CD4-positive, alpha-beta T cell treated with Interleukin-21 for 1 hour (primary cell): ENCODE results near the gene KLKB1.
"Not testable (repeated sequence)": the region's sequence is repeated elsewhere in the genome, so short reads cannot be mapped to it uniquely, and the experiment has no call there.

Source experiments
- DNase-seq: peaks from one replicate; pipeline ENCODE4 v3.0.0-alpha.2; 2020

Gene KLKB1

DNA sequence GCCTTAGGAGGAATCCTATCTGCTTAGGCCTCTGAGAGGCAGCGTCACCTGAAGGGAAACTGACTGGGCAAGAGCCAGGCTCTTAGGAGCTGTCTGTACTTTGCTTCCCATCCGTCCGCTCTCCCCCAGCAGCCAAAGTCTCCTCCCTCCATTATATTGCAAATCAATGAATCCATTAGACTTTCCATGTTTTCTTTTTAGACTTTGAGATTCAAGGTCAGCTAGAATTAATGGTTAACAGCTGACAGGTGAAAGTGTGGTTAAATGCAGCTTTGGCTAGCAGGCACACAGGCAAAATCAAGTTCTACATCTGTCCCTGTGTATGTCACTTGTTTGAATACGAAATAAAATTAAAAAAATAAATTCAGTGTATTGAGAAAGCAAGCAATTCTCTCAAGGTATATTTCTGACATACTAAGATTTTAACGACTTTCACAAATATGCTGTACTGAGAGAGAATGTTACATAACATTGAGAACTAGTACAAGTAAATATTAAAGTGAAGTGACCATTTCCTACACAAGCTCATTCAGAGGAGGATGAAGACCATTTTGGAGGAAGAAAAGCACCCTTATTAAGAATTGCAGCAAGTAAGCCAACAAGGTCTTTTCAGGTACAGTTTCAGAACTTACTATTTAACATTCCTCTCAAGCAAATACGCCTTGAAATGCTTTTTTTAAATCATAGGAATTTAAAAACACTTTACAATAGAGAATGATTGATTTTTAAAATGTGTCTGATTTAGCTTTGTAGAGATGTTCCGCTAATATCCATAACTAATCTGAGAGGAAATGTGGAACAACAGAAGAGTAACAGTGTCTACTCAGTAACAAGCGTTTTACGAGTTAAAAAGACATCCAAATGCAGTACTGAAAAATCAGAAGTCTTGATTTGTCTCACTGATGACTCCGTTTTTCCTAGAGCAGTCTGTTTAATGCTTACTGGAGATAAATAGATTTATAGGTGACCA is 38.7 kb downstream of the KLKB1 start, which contains the start of gene F11:
F11 (plus strand) TSS at position 507 of the 970 bp plus-strand sequence. CDS start 948 bp downstream, outside the sequence.
- DNase-seq, result no peak

DNA sequence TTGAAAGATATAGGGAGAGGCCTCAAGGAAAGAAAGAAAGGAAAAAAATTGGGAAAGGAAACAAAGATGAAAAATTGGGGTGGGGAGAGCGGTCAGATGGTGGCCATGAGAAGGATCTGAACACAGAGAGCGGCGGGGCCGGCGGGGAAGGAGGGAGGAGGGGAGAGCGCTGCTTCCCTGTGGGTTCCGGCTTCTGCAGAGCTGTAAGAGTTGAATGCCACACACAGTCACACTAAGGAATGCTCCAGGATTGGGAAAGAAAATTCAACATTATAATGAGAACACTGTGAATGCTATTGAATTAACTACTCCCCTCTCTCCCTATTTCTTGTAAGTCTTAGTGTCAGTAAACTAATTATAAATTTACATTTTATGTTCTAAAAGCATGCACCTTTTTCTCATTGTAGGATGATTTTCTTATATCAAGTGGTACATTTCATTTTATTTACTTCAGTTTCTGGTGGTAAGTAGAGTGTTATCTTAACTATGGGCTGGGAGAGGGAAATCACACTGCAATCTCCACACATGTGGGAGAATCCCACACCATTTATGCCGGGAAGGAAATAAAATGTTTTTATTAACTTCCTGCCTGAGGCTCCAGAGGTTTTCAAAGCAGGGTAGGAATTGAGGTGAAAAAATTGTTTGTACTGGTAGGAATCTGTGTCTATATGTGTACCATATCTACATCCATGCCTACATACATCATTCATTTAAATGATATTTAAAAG is 39.6 kb downstream of the KLKB1 start:
- DNase-seq, result no peak

DNA sequence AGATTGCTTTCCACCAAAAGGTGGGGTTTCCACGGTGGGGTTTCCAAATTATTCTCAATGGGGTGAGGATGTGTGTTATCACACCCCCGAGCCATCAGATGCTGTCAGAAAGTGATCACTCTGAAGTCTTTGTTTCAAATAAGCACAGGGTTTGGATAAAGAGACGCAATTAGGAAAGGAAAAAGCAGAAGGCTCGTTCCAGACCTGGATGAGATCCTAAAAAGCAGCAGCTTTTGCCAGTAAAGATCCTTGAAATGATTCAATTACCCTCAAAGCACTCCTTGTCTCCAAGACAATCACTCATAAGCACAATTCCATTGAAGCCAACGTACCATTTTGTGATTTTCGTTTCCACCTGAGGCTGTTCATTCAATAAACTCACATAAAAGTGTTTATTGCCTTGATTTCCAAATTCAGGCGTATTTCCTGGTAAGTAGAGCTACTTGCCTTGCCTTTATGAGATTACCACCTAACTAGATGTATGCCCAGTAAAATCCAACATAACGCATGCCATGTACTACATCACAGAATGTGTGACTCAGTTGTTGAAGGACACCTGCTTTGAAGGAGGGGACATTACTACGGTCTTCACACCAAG is 43.9 kb downstream of the KLKB1 start:
- no peak for DNase-seq

DNA sequence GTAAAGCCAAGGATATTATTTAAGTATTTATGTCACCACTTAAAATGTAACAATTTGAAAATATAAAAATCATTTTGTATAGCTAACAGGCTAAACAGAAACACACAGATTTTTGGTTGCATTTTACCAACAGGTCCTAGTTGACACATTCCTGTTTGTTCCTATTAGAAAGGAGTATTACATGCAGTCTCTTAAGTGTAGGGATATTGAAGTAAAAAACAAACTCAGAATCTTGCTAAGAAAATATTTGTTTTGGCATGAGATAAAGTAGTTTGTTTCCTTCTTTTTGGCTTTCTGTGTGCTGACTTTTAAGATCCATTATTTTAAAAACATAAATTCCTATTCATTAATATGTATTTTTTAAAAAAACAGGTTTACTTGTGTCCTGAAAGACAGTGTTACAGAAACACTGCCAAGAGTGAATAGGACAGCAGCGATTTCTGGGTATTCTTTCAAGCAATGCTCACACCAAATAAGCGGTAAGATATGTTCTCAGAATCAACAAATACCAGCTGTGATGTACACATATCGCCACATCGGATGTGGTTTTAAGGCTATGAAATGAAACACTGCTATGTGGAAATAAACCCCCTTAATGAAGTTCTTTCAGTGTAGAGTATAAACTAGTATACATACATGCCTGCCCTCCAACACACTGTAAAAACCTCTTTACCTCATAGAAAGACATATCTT is 45.5 kb downstream of the KLKB1 start:
- DNase-seq, result no peak

DNA sequence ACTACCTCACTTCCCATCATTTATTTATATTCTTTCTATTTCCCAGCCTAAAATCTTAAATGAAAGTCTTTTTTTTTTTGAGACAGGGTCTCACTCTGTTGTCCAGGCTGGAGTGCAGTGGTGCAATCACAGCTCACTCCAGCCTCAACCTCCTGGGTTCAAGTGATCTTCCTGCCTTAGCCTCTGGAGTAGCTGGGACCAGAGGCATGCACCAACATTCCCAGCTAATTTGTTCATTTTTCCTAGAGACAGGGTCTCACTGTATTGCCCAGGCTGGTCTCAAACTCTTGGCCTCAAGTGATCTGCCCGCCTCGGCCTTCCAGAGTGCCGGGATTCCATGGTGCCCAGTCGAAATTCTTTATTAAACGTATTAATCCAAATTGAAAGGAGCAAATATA is 46.1 kb downstream of the KLKB1 start:
- not testable (repeated sequence) for DNase-seq

DNA sequence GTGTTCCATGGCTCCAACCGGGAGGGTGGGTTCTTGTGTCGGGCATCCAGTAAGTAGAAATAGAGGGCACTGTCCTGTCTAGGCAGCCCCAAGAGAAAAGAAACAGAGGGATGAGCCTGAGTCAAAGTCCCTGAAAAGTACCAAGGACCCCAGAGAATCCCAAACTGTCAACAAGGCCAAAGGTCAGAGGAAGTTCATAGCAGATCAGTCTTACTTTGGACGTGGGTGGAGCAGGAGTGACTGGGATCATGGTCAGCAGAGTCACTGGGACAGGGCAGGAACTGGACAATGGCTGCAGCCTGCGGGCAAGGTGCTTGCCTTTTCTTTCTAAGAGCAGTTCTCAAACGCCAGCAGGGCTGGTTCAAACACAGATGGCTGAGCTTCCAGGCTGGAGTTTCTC is 56.0 kb downstream of the KLKB1 start:
- DNase-seq, result no peak

DNA sequence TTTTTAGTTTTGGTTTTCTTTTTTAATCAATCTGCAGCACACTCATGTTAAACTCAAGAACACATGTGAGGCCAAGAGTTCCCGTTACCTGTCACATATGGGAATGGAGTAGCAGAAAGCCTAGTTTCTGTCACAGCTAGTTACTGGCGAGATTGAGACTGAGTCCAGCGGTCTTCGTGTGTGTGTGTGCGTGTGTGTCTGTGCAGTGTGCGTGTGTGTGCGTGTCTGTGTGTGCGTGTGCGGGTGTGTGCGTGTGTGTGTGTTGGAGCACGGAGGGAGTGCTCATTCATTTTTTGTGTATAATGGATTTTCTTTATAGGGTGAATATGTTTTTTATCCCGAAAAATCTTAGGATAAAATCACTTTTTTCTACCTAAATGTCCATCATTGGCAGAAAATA is 57.8 kb downstream of the KLKB1 start:
- no peak for DNase-seq

DNA sequence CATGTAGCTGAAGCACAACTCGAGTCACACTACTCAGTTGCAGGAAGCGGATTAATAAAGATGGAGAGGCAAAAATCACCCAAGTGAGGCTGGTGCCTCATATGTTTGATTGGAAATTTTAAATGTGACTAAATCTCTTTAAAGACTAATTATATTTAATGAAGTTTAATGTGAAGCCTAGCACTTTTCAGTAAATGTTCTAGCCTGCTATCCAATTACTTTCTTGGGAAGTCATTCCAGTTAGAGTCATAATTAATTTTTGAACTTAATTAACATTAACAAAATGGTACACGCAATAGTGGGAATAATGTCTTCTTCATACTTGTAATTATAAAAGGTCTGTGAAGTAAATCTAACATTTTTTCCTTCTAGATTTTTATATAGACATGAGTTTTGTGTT is 59.3 kb downstream of the KLKB1 start:
- DNase-seq, result no peak

DNA sequence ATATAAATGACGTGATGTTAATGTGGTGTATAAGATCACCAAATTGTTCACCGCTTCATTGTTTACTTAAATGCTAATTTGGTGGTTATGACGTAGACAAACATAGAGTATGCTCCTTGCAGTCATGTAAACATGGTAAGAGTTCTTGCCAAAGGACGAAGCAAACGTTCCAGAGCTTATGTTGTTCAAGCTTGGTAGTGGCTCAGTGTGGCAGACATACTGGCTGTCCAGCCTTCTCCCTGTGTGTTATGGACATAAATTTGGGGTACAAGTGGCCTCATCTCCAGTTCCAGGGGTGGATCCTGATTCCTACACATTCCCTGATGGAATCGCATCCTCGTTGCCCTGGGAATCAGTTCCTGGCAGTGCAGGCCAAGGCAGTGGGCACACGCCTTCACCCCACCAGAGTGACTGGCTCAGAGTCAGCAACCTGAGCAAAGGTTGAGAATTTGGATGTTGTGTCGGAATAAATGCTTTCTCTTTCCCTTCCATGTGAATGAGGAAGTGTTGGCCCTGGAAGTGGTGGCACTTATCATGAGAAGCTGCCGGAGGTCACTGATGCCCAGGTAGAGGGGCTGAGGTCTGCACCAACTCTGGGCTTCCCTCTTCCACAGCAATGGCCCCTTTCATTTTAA is 64.1 kb downstream of the KLKB1 start:
- DNase-seq, result no peak

DNA sequence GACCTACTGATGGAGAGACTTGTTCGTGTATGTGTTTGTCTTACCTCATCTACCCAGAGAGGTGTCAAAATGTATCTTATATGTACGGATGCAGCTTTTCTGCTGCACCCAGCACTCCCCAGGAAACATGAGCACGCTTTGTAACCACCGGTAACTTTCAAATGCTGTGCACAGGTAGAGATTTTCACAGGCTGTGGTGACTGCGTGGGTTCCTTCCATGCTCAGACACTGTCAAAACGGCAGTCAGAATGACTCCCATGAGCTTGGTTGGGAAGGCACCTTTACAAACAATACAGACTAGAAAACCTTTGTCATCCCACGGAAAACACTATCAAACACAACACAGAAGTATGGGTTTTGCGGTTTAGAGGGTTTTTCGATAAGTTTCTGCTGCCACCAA is 66.9 kb downstream of the KLKB1 start:
- DNase-seq, result no peak

DNA sequence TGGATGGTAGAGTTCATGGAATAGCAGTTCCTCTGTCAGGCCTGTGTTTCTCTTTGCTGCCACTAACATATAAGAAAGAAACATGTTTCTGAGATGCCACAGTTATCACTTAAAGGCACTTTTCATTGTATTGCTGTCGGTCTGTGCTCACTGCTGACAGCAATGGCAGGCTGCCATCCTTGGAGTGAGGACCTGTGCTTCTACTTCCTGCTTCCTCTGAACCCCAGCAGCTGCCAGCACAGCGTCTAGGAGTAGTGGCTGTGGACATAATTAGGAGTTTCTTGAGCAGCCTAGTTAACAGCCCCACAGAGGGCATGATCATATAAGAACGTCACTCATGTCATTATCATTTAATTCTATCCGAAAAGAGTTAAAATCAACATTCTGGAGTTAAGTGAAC is 69.2 kb downstream of the KLKB1 start:
- DNase-seq, result no peak

DNA sequence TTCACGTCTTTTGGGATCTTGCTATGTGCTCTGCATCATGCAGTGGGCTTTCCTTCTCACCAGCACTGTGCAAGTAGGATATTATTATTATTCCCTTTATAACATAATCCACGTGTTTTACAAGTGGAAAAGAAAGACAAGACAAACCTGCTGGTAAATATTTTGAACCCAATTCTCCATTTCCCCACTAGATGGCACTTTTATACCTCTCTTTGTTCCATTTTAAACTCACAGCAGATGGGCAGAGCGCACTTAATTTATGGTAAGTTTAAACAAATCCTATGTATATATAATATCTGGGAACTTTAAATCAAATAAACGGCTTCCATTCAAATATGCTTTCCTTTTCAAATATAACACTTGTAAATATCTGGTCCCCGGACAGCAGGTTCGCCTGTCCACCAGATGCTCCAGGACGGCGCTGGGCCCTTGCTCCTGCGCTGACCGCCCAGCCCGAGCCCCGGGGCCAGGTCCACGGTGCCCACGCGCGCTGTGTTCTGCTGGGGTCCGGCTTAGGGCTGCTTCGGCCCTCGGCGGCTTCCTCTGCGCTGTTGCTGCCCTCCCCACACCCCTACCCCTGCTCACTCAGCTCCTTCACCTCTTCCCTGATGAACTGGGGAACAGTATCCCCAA is 69.8 kb downstream of the KLKB1 start:
- peak; percentile 26 for DNase-seq

DNA sequence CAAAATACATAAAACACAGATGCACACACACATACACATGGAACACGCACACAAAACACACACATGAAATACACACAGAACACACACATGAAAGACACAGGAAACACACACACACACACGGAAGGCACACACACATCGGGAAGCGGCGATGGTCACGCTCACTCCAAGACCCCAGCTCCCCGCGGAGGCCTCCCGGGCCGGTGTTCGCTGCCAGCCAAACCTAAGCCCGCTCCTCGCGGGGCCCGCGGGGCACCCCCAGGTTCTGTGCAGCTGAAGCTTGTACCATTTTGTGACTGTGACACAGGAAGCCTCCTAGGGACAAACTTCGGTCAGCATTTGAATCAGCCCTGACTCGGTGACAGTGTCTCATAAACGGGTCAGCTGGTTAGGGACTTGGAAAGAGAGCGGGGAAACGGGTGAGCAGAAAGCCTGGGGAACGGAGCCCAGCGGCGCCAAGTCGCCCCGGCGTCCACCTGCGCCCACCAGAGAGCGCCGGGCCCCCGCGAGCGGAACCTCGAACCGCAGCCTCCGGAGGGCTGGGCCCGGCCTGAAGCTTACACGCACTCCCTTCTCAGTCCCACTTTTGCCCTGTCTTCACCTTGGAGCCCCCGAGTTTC is 70.8 kb downstream of the KLKB1 start:
- DNase-seq, result no peak

DNA sequence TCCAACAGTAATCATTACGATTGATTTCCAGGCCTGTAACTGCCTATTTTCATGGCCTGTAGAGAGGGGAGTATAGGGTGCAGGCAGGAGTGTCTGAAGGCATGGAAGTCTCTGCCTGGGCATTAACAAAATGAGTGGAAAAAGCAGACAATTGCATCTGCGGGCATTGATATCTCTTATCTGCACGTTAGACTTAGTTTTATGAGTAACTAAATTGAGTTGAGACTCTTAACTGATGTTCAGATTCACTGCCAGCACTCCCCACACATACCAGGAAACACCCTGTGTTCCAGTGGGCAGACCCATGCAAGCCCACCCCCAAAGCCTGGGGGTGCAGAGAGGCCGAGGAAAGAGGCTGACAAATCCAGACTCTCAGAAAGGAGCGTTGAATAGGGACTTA is 72.0 kb downstream of the KLKB1 start:
- no peak for DNase-seq

DNA sequence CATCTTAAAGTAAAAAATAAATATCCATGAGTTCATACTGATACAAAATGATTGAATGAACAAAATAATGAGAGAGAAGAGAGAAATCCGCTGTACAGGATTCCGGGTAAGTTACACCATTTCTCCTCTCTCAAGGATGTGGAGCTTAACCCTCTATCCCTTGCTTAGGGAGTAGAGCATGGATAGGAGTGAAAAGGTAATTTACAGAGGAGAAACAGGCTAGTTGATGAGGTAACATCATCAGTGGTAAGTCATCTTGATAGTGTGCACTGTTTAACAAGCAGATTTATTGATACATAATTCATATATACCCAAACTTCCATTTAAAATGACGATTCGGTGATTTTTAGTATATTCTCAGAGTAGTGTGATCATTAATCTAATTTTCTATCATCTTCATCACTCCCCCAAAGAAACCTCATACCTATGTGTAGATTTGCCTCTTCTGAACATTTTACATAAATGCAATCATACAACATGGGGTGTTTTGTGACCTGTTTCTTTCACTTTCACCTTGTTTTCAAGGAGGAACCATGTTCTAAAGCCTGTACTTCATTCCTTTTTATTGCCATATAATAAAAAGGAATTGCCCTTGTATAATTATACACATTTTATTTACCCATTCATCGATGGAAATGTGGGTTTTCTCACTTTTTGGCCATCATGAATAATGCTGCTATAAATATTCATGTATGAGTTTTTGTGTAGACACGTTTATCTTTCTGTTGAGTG is 73.5 kb downstream of the KLKB1 start:
- DNase-seq, result no peak

DNA sequence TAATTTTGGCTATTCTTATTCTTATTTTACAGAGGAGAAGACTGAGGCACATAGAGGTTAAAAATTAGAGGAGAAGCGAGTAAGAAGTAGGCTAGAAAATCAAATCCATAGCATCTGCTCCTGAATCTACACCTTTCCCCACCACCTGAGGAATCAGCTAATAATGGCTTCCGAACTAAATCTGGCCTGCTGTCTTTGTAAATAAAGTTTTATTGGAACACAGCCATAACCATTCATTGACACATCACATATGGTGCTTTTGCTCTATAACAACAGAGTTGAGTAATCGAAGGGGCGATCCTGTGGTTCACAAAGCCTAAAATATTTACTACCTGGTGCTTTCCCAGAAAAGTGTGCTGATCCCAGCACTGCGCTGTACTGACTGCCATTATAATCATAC is 76.9 kb downstream of the KLKB1 start:
- no peak for DNase-seq

DNA sequence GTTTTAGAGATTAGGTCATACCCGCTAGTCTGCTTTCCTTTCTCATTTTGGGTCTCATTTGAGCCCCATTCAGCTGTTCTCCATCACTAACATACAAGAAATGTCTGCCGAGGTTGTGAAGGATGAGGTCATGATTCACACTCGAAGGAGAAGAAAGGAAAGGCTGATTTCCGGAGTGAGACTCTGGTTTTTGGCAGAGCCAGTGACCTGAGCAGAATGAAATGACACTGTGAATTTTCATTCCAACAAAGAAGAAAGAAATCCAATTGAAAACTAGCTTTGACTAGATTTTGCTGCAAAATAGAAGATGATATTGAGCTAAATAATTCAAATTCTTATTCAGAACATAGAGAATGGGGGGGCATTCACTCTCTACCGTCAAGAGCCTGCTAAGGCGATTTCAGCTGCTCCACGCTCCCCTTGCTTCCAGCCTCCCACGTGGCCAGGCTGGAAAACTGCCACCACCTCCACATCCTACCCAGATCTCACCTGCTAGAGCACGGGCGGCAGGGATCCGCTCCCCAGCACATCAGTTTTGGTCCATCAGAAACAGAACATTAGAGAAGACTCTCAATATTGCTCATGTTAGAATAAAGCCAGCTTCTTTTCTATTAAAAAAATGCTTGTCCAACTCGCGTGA is 77.7 kb downstream of the KLKB1 start:
- DNase-seq, result no peak

DNA sequence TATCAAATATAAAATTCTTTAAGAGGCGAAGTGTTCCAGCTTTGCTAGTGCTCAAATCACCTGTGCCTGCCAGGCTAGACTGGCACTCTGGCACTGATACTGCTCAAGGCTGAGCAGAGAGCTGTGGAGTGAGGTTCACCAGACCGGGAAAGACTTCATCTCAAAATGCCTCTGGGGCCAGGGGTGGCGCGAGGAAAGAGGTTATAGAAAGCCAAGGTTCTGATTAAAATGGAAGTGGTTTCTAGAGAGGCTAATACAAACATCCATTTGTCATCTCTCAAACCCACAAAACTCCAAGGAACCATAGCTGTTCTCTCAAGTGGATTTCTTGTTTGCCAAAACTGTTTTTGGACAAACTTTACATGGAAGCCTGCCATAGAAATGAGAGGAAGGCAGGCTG is 80.2 kb downstream of the KLKB1 start:
- DNase-seq, result no peak

DNA sequence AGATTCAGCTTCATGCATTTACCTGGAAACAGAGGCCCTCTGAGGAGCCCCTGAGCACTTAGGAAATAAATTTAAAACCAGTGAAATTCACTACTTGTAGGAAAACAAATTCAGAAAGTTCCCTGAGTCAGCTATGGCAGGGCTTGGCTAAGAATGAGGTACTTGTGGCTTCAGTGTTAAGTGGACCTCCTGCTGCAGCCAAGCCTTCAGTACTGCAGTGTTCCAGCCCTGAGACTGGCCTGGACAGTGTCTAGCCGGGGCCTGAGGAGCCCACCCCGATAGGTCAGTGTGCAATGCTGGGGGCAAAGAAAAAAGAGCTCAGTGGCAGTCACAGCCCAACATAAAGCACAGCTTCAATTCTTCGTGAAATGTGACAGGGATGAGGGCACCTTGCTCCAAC is 80.6 kb downstream of the KLKB1 start:
- DNase-seq, result no peak
